Ishikawa (cell line): ENCODE results near the gene PKP3.

ENCODE experiments used
- CEBPB ChIP-seq: IDR thresholded peaks from 2 replicates; pipeline ENCODE4 v1.6.1; 2012
- CREB1 ChIP-seq: IDR thresholded peaks from 2 replicates; pipeline ENCODE4 v1.6.1; 2012; ENCODE audit warnings: low read depth
- EGR1 ChIP-seq: IDR thresholded peaks from 2 replicates; pipeline ENCODE4 v1.6.1; 2012
- EP300 ChIP-seq: IDR thresholded peaks from 2 replicates; pipeline ENCODE4 v1.6.1; 2012; ENCODE audit warnings: borderline replicate concordance
- FOXM1 ChIP-seq: IDR thresholded peaks from 2 replicates; pipeline ENCODE4 v1.6.1; 2012; ENCODE audit warnings: low read depth, borderline replicate concordance
- NFIC ChIP-seq: IDR thresholded peaks from 2 replicates; pipeline ENCODE4 v1.6.1; 2012
- RAD21 ChIP-seq: IDR thresholded peaks from 2 replicates; pipeline ENCODE4 v1.6.1; 2012; ENCODE audit warnings: low read depth
- TAF1 ChIP-seq: IDR thresholded peaks from 2 replicates; pipeline ENCODE4 v1.6.1; 2012; ENCODE audit warnings: low read depth, mild to moderate bottlenecking
- TCF12 ChIP-seq: IDR thresholded peaks from 2 replicates; pipeline ENCODE4 v1.6.1; 2012; ENCODE audit warnings: low read depth
- TEAD4 ChIP-seq: IDR thresholded peaks from 2 replicates; pipeline ENCODE4 v1.6.1; 2012
- YY1 ChIP-seq: IDR thresholded peaks from 2 replicates; pipeline ENCODE4 v1.6.1; 2012; ENCODE audit warnings: low read depth
- ZBTB7A ChIP-seq: IDR thresholded peaks from 2 replicates; pipeline ENCODE4 v1.6.1; 2012; ENCODE audit warnings: low read depth
- TF ChIP-seq, protein P1 (sequence below): IDR thresholded peaks from 2 replicates; pipeline ENCODE4 v1.6.1; 2012
- TF ChIP-seq, protein P2 (sequence below): IDR thresholded peaks from 2 replicates; pipeline ENCODE4 v1.6.1; 2012; ENCODE audit warnings: low read depth, mild to moderate bottlenecking
- TF ChIP-seq, protein P3 (sequence below): IDR thresholded peaks from 2 replicates; pipeline ENCODE4 v1.6.1; 2012

PKP3 gene

DNA sequence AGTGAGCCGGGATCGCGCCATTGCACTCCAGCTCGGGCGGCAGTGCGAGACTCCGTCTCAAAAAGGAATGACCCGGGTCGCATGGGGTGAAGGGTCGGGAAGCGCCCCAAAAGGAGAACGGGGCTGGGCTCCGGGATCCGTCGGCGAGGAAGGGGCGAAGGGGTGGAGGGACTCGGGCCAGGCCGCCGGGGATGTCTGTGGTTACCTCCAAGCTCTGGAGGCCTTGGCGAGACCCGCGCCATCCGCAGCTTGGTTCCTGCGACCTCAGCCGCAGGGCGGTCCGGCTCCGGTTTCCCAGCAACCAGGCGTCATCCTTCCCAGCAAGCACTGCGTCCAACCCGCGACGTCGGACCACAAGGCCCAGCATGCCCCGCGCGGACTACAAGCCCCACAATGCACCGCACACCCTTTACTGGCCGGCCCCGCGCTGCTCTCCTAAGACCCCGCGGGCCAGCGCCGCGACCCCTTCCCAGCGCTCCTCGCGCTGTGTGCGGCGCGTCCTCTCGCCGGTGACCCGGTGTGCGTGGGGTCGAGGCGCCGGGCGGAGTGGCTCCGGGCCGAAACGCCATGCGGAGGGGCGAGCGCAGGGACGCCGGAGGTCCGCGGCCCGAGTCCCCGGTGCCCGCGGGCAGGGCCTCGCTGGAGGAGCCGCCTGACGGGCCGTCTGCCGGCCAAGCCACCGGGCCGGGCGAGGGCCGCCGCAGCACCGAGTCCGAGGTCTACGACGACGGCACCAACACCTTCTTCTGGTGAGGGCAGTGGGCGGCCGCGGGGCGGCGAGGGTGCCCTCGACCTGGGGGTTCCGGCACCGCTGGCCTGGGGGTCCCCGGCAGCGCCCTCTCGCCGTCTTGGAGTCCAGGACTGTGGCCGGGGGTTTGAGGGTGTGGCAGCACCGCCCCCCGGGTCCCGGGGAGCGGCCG, 56.1 kb downstream of the PKP3 start, which contains the start of gene PTDSS2:
Gene PTDSS2, plus strand, starts transcription at position 391 of the 920 bp plus-strand sequence. Its CDS starts 177 bp downstream, at position 568.
- peak; percentile 79 for TF ChIP-seq TCF12
- peak; percentile 48; the same call in 1 of the 2 replicates for TF ChIP-seq EP300
- TF ChIP-seq, protein P1, sequence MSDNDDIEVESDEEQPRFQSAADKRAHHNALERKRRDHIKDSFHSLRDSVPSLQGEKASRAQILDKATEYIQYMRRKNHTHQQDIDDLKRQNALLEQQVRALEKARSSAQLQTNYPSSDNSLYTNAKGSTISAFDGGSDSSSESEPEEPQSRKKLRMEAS = peak; percentile 72; the same call in 1 of the 2 replicates
- peak; percentile 83 for TF ChIP-seq CREB1
- TF ChIP-seq FOXM1 = no peak
- TF ChIP-seq NFIC = 0 out of 2 replicates have a peak, but pooled peaks have one; percentile 14
- TF ChIP-seq RAD21 = no peak
- TF ChIP-seq EGR1 = 0 out of 2 replicates have a peak, but pooled peaks have one; percentile 11
- TF ChIP-seq, protein P2, sequence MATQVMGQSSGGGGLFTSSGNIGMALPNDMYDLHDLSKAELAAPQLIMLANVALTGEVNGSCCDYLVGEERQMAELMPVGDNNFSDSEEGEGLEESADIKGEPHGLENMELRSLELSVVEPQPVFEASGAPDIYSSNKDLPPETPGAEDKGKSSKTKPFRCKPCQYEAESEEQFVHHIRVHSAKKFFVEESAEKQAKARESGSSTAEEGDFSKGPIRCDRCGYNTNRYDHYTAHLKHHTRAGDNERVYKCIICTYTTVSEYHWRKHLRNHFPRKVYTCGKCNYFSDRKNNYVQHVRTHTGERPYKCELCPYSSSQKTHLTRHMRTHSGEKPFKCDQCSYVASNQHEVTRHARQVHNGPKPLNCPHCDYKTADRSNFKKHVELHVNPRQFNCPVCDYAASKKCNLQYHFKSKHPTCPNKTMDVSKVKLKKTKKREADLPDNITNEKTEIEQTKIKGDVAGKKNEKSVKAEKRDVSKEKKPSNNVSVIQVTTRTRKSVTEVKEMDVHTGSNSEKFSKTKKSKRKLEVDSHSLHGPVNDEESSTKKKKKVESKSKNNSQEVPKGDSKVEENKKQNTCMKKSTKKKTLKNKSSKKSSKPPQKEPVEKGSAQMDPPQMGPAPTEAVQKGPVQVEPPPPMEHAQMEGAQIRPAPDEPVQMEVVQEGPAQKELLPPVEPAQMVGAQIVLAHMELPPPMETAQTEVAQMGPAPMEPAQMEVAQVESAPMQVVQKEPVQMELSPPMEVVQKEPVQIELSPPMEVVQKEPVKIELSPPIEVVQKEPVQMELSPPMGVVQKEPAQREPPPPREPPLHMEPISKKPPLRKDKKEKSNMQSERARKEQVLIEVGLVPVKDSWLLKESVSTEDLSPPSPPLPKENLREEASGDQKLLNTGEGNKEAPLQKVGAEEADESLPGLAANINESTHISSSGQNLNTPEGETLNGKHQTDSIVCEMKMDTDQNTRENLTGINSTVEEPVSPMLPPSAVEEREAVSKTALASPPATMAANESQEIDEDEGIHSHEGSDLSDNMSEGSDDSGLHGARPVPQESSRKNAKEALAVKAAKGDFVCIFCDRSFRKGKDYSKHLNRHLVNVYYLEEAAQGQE = no peak
- peak; percentile 51 for TF ChIP-seq TAF1
- TF ChIP-seq CEBPB = no peak
- peak; percentile 68 for TF ChIP-seq YY1
- TF ChIP-seq, protein P3, sequence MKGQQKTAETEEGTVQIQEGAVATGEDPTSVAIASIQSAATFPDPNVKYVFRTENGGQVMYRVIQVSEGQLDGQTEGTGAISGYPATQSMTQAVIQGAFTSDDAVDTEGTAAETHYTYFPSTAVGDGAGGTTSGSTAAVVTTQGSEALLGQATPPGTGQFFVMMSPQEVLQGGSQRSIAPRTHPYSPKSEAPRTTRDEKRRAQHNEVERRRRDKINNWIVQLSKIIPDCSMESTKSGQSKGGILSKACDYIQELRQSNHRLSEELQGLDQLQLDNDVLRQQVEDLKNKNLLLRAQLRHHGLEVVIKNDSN = 0 out of 2 replicates have a peak, but pooled peaks have one; percentile 28
- TF ChIP-seq ZBTB7A = peak; percentile 99
- peak; percentile 59; the same call in 1 of the 2 replicates for TF ChIP-seq TEAD4

DNA sequence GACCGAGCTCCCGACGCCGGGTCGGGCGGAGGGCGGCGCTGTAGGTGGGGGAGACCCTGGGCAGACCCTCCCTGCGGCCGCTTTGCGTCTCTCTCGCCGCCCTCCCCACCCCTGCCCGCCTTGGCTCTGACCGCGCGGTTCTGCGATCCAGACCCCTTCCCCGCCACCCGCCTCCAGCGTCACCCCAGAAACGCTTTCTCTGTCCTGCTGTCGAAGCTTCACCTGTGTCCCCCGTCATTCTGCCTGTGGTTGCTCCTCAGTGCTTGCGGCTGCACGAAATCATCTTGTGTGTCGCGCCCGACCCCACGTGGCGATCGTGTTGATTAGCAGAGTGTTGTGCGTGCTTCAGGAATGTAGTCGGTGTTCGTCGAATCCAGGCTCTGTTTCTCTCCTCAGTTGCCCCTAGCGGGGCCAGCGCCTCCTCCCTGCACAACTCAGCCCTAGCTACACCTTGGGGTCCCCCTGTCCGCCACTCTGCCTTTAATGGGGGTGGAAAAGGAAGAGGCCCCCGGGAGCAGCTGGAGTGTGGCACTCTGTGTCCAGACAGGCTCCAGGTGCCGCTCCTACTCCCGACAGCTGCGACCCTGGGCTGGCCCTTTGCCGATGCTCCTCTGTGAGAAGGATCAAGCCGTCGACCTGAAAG, 56.9 kb downstream of the PKP3 start:
- TF ChIP-seq TAF1 (no peak), TEAD4 (0 out of 2 replicates have a peak, but pooled peaks have one; percentile 5), RAD21 (peak; percentile 56)
- TF ChIP-seq, protein P1 = peak; percentile 84

DNA sequence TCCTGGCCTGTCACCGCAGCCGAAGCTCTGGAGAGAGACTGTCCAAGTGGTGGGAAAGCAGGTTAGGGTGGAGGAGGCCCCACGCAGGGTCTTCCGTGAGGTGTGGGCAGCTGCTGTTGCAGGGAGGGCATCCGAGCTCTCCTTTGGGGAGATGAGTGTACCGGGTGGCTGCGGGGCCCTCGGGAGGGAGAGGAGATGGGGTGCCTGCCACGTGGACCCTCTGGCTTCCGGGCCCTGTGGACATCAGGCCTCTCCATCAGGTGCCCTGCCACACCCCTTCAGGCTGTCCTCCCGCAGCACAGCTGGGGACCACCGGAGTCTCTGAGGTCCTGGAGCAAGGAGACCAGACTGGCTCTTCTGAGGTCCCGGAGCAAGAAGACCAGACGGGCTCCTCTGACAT, 57.7 kb downstream of the PKP3 start:
- TF ChIP-seq EP300 (no peak), CREB1 (no peak), RAD21 (no peak), NFIC (no peak), TEAD4 (no peak), TCF12 (no peak), ZBTB7A (no peak), YY1 (no peak), CEBPB (no peak), FOXM1 (no peak), EGR1 (no peak), TAF1 (no peak)
- TF ChIP-seq, protein P2 = no peak
- TF ChIP-seq, protein P1 = no peak
- TF ChIP-seq, protein P3 = no peak

DNA sequence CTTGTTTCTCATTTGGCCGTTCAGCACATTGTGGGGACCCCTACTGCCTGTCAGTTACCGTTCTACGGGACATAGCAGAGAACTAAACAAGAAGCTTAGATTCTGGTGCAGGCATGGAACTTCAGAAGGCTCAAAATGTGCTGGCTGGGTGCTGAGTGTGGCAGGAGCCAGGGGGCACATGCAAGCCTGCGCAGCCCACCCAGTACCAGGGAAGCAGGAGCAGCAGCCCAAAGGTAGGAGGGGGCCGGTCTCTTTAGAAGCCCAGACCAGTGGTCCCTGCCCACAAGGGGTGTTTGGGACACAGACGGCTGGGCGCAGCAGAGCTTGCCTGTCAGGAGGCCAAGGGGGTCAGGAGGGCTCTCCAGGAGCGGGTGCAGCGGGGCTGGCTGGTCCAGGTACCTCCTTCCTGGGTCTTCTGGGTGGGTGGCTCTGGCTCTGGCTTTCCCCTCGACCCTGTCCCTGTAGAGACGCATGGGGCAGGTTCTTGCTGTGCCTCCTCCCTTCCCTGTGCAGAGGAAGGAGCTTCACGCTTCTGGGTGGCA, 58.3 kb downstream of the PKP3 start:
- TF ChIP-seq, protein P2 = no peak
- TF ChIP-seq TEAD4 (no peak), EGR1 (no peak), FOXM1 (no peak), CEBPB (no peak), EP300 (no peak), ZBTB7A (no peak), TCF12 (no peak), YY1 (no peak), TAF1 (no peak), CREB1 (no peak), RAD21 (no peak)
- TF ChIP-seq, protein P1 = no peak
- TF ChIP-seq, protein P3 = no peak
